ENCODE data around the gene ABCA6.
"Not testable (repeated sequence)": the region's sequence is repeated elsewhere in the genome, so short reads cannot be mapped to it uniquely, and the experiment has no call there.

Gene ABCA6

GRCh38 chr17:69141431-69142174 lies at the start of gene ABCA6:
ABCA6 (minus strand) TSS chr17:69141895; CDS start chr17:69140703, 1,192 bp downstream.
- no peak for DNase-seq (ENCODE audit: low read depth in 2 of 2)

- DNase-seq (ENCODE audit: low read depth in 2 of 2): no peak
Measured at GRCh38 chr17:69188796-69189195, 47.1 kb upstream of the ABCA6 start.

GRCh38 chr17:69188064-69188463 lies 46.4 kb upstream of the ABCA6 start:
- DNase-seq (ENCODE audit: low read depth in 2 of 2): no peak

- no peak for DNase-seq (ENCODE audit: low read depth in 2 of 2)
Measured at GRCh38 chr17:69187294-69187693, 45.6 kb upstream of the ABCA6 start.

GRCh38 chr17:69179227-69179952 lies 37.7 kb upstream of the ABCA6 start:
- DNase-seq (ENCODE audit: low read depth in 2 of 2): no peak

GRCh38 chr17:69176457-69176795 lies 34.7 kb upstream of the ABCA6 start:
- DNase-seq (ENCODE audit: low read depth in 2 of 2): no peak

- no peak for DNase-seq (ENCODE audit: low read depth in 2 of 2)
Measured at GRCh38 chr17:69175625-69176456, 34.1 kb upstream of the ABCA6 start.

- no peak for DNase-seq (ENCODE audit: low read depth in 2 of 2)
Measured at GRCh38 chr17:69175262-69175624, 33.5 kb upstream of the ABCA6 start.

- no peak for DNase-seq (ENCODE audit: low read depth in 2 of 2)
Measured at GRCh38 chr17:69173118-69173517, 31.4 kb upstream of the ABCA6 start.

GRCh38 chr17:69170377-69170776 lies 28.7 kb upstream of the ABCA6 start:
- DNase-seq (ENCODE audit: low read depth in 2 of 2): no peak

GRCh38 chr17:69168642-69169041 lies 26.9 kb upstream of the ABCA6 start:
- DNase-seq (ENCODE audit: low read depth in 2 of 2): not testable (repeated sequence)

GRCh38 chr17:69166957-69167356 lies 25.3 kb upstream of the ABCA6 start:
- DNase-seq (ENCODE audit: low read depth in 2 of 2): no peak

GRCh38 chr17:69164206-69164605 lies 22.5 kb upstream of the ABCA6 start:
- no peak for DNase-seq (ENCODE audit: low read depth in 2 of 2)

- DNase-seq (ENCODE audit: low read depth in 2 of 2): no peak
Measured at GRCh38 chr17:69159418-69159817, 17.7 kb upstream of the ABCA6 start.

- no peak for DNase-seq (ENCODE audit: low read depth in 2 of 2)
Measured at GRCh38 chr17:69154267-69154666, 12.6 kb upstream of the ABCA6 start.

- DNase-seq (ENCODE audit: low read depth in 2 of 2): no peak
Measured at GRCh38 chr17:69150333-69150732, 8.6 kb upstream of the ABCA6 start.

- no peak for DNase-seq (ENCODE audit: low read depth in 2 of 2)
Measured at GRCh38 chr17:69147460-69147859, 5.8 kb upstream of the ABCA6 start.

GRCh38 chr17:69144331-69145255 lies 2.9 kb upstream of the ABCA6 start:
- DNase-seq (ENCODE audit: low read depth in 2 of 2): no peak

GRCh38 chr17:69143683-69144231 lies 2.1 kb upstream of the ABCA6 start:
- DNase-seq (ENCODE audit: low read depth in 2 of 2): no peak

- no peak for DNase-seq (ENCODE audit: low read depth in 2 of 2)
Measured at GRCh38 chr17:69143151-69143550, 1.5 kb upstream of the ABCA6 start.

GRCh38 chr17:69142175-69142802 lies 594 bp upstream of the ABCA6 start:
- no peak for DNase-seq (ENCODE audit: low read depth in 2 of 2)

All from stimulated activated CD8-positive, alpha-beta memory T cell treated with anti-CD3 and anti-CD28 coated beads, Interleukin-15, amount 100 ng/mL, for 48 hours (primary cell).